ENCODE results near the gene TMEM181. TPM values are rescaled to one million over a fixed set of nuclear protein-coding genes. Genes with fewer than 3 reads are reported as not detected.

The TMEM181 gene
- total RNA-seq, 2 donors from 2014 or later: 33.2 to 57.4 TPM

GRCh38 chr6:158626360-158627167 lies 66.7 kb downstream of the TMEM181 start:
- Histone ChIP-seq H3K27ac (no peak overlapping the region), H3K36me3 (no peaks in the 10 kb centered on the region), H3K4me3 (no peak overlapping the region), H3K4me1 (peaks cover 8% of the 10 kb centered on the region), H3K9me3 (no peaks in the 10 kb centered on the region), H3K27me3 (no peaks in the 10 kb centered on the region), H3K9ac (ENCODE audit: low read depth in 2 of 2, low read length in 2 of 2) (no peak overlapping the region)
- TF ChIP-seq, protein P1, sequence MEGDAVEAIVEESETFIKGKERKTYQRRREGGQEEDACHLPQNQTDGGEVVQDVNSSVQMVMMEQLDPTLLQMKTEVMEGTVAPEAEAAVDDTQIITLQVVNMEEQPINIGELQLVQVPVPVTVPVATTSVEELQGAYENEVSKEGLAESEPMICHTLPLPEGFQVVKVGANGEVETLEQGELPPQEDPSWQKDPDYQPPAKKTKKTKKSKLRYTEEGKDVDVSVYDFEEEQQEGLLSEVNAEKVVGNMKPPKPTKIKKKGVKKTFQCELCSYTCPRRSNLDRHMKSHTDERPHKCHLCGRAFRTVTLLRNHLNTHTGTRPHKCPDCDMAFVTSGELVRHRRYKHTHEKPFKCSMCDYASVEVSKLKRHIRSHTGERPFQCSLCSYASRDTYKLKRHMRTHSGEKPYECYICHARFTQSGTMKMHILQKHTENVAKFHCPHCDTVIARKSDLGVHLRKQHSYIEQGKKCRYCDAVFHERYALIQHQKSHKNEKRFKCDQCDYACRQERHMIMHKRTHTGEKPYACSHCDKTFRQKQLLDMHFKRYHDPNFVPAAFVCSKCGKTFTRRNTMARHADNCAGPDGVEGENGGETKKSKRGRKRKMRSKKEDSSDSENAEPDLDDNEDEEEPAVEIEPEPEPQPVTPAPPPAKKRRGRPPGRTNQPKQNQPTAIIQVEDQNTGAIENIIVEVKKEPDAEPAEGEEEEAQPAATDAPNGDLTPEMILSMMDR (IDR thresholded peaks at IDR 0.05): no peak
- peak; percentile 8 for DNase-seq
- intact Hi-C loops (cut with DNase I): no loop called here

DNA sequence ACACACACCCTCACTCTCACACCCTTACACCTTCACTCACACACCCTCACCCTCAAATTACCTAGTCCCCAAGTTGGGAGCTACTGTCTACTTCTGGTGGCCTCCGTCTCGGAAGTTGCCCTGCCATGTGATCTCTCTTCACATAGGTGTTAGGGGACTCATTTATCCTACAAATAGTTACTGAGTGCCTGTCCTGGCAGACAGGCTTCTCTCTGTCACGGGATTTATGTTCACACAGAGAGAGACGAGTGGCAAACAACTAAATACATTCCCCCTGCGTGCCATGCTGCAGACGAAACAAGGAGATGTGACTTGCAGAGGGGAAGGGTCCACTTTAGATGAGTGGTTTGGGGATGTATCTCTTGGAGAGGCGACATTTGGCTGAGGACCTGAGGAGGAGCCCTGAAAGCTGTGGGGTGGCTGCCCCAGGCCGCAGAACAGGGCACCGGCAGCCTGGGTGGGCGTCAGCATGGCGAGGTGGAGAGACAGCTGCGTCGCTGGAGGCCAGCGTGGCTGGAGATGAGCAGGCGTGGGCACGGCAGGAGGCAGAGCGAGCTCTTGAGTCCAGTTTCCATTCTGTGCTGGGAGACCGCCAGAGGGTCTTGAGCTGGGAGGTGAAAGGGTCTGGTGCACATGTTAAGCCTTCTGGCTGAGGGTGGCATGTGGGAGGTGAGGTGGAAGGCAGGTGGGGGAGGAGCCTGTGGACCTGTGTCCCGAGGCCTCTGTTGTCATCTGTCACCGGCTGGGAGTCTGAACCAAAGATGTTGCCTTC lies 67.5 kb downstream of the TMEM181 start:
- H3K9ac ChIP-seq (ENCODE audit: low read depth in 2 of 2, low read length in 2 of 2): no peak overlapping the region
- no peak overlapping the region for H3K4me3 ChIP-seq
- TF ChIP-seq, protein P1 (IDR thresholded peaks at IDR 0.05): no peak
- intact Hi-C loops (cut with DNase I): no loop called here
- no peaks in the 10 kb centered on the region for H3K9me3 ChIP-seq
- peak; percentile 15 for DNase-seq
- H3K36me3 ChIP-seq: no peaks in the 10 kb centered on the region
- H3K4me1 ChIP-seq: peaks cover 8% of the 10 kb centered on the region
- H3K27me3 ChIP-seq: no peaks in the 10 kb centered on the region
- no peak overlapping the region for H3K27ac ChIP-seq

DNA sequence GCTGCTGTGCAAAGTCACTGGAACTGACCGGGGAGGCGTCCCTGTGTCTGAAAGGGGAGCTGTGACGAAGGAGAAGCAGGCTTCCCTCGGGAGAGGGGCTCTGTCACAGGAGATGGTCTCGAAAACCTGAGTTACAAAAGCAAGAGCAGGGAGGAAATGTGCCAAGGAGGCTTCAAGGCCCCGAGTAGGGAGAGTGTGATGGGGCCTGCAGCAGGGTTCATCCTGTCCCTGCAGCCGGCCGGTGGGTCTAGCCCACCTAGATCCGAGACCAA lies 68.0 kb downstream of the TMEM181 start:
- Histone ChIP-seq H3K4me1 (peaks cover 8% of the 10 kb centered on the region), H3K36me3 (no peaks in the 10 kb centered on the region), H3K9me3 (no peaks in the 10 kb centered on the region), H3K27ac (no peak overlapping the region), H3K4me3 (no peak overlapping the region), H3K27me3 (no peaks in the 10 kb centered on the region), H3K9ac (ENCODE audit: low read depth in 2 of 2, low read length in 2 of 2) (no peak overlapping the region)
- TF ChIP-seq, protein P1 (IDR thresholded peaks at IDR 0.05): no peak
- DNase-seq: no peak
- intact Hi-C loops (cut with DNase I): no loop called here

GRCh38 chr6:158628542-158628941 lies 68.7 kb downstream of the TMEM181 start:
- no peaks in the 10 kb centered on the region for H3K27me3 ChIP-seq
- peaks cover 8% of the 10 kb centered on the region for H3K4me1 ChIP-seq
- H3K9ac ChIP-seq (ENCODE audit: low read depth in 2 of 2, low read length in 2 of 2): no peak overlapping the region
- no peaks in the 10 kb centered on the region for H3K36me3 ChIP-seq
- H3K9me3 ChIP-seq: no peaks in the 10 kb centered on the region
- H3K27ac ChIP-seq: no peak overlapping the region
- DNase-seq: peak; percentile 14
- H3K4me3 ChIP-seq: no peak overlapping the region
- intact Hi-C loops (cut with DNase I): no loop called here
- TF ChIP-seq, protein P1 (IDR thresholded peaks at IDR 0.05): no peak

GRCh38 chr6:158629367-158630221 lies 69.7 kb downstream of the TMEM181 start:
- Histone ChIP-seq H3K27me3 (no peaks in the 10 kb centered on the region), H3K4me1 (peaks cover 8% of the 10 kb centered on the region), H3K9me3 (no peaks in the 10 kb centered on the region), H3K9ac (ENCODE audit: low read depth in 2 of 2, low read length in 2 of 2) (no peak overlapping the region), H3K27ac (no peak overlapping the region), H3K4me3 (no peak overlapping the region), H3K36me3 (no peaks in the 10 kb centered on the region)
- TF ChIP-seq, protein P1 (IDR thresholded peaks at IDR 0.05): no peak
- intact Hi-C loops (cut with DNase I): no loop called here
- peak; percentile 15 for DNase-seq

Measured in colonic mucosa (tissue), 4 donors.